ENCODE results near the gene GKN1.
A peak's percentile ranks its signal among the peaks of the same experiment; 100 is the strongest.

GKN1 gene

GRCh38 chr2:69012310-69013141, 38.1 kb downstream of the GKN1 start (continued):
- TF ChIP-seq ZNF280D (tag by site-specific recombination; IDR thresholded peaks at IDR 0.05) (peak; percentile 9; the same call in 1 of the 2 replicates), ZNF555 (tag by site-specific recombination; conservative IDR thresholded peaks at IDR 0.05) (no peak), GLIS1 (tag by site-specific recombination; IDR thresholded peaks at IDR 0.05) (peak; percentile 10; the same call in 1 of the 2 replicates), KLF16 (tag by site-specific recombination; IDR thresholded peaks at IDR 0.05) (peak; percentile 63), MYNN (tag by site-specific recombination; IDR thresholded peaks at IDR 0.05; ENCODE audit: borderline replicate concordance) (no peak), ZNF404 (tag by site-specific recombination; IDR thresholded peaks at IDR 0.05) (no peak), ZNF394 (tag by site-specific recombination; IDR thresholded peaks at IDR 0.05; ENCODE audit: borderline replicate concordance) (no peak), ZNF366 (tag by site-specific recombination; conservative IDR thresholded peaks at IDR 0.05) (peak; percentile 92), ZNF473 (tag by site-specific recombination; IDR thresholded peaks at IDR 0.05) (no peak), KLF9 (tag by site-specific recombination; IDR thresholded peaks at IDR 0.05; ENCODE audit: low read depth) (0 out of 2 replicates have a peak, but pooled peaks have one; percentile 14), ZNF664 (tag by site-specific recombination; IDR thresholded peaks at IDR 0.05) (no peak), ZFHX2 (tag by site-specific recombination; conservative IDR thresholded peaks at IDR 0.05) (peak; percentile 83), RBAK (tag by site-specific recombination; IDR thresholded peaks at IDR 0.05) (no peak), PRDM1 (tag by site-specific recombination; IDR thresholded peaks at IDR 0.05) (peak; percentile 79), PATZ1 (tag by site-specific recombination; IDR thresholded peaks at IDR 0.05) (peak; percentile 89), ZNF324 (tag by site-specific recombination; IDR thresholded peaks at IDR 0.05) (no peak), ZNF521 (tag by site-specific recombination; IDR thresholded peaks at IDR 0.05) (no peak), ZNF266 (tag by site-specific recombination; IDR thresholded peaks at IDR 0.05; ENCODE audit: low read depth) (no peak), ZBTB17 (tag by site-specific recombination; IDR thresholded peaks at IDR 0.05) (0 out of 2 replicates have a peak, but pooled peaks have one; percentile 27), ZNF221 (tag by site-specific recombination; IDR thresholded peaks at IDR 0.05; ENCODE audit: borderline replicate concordance) (no peak), ZEB2 (tag by site-specific recombination; IDR thresholded peaks at IDR 0.05) (peak; percentile 36; the same call in 1 of the 2 replicates), ZNF791 (tag by site-specific recombination; IDR thresholded peaks at IDR 0.05) (no peak), ZNF513 (tag by site-specific recombination; IDR thresholded peaks at IDR 0.05) (no peak), IKZF3 (tag by site-specific recombination; IDR thresholded peaks at IDR 0.05) (no peak), ZNF785 (tag by site-specific recombination; IDR thresholded peaks at IDR 0.05) (no peak), BCL11B (tag by site-specific recombination; IDR thresholded peaks at IDR 0.05; ENCODE audit: low read depth) (no peak)
- TF ChIP-seq, protein P1, sequence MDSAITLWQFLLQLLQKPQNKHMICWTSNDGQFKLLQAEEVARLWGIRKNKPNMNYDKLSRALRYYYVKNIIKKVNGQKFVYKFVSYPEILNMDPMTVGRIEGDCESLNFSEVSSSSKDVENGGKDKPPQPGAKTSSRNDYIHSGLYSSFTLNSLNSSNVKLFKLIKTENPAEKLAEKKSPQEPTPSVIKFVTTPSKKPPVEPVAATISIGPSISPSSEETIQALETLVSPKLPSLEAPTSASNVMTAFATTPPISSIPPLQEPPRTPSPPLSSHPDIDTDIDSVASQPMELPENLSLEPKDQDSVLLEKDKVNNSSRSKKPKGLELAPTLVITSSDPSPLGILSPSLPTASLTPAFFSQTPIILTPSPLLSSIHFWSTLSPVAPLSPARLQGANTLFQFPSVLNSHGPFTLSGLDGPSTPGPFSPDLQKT (IDR thresholded peaks at IDR 0.05; ENCODE audit: borderline replicate concordance, low read depth, low read length): no peak
- TF ChIP-seq, protein P2, sequence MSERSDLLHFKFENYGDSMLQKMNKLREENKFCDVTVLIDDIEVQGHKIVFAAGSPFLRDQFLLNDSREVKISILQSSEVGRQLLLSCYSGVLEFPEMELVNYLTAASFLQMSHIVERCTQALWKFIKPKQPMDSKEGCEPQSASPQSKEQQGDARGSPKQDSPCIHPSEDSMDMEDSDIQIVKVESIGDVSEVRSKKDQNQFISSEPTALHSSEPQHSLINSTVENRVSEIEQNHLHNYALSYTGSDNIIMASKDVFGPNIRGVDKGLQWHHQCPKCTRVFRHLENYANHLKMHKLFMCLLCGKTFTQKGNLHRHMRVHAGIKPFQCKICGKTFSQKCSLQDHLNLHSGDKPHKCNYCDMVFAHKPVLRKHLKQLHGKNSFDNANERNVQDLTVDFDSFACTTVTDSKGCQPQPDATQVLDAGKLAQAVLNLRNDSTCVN (tag by site-specific recombination; optimal IDR thresholded peaks at IDR 0.05): no peak
- TF ChIP-seq, protein P3, sequence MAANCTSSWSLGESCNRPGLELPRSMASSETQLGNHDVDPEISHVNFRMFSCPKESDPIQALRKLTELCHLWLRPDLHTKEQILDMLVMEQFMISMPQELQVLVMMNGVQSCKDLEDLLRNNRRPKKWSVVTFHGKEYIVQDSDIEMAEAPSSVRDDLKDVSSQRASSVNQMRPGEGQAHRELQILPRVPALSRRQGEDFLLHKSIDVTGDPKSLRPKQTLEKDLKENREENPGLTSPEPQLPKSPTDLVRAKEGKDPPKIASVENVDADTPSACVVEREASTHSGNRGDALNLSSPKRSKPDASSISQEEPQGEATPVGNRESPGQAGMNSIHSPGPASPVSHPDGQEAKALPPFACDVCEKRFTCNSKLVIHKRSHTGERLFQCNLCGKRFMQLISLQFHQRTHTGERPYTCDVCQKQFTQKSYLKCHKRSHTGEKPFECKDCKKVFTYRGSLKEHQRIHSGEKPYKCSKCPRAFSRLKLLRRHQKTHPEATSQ (tag by site-specific recombination; IDR thresholded peaks at IDR 0.05): no peak

Measured in HEK293 (cell line).